Measurements from ENCODE around the gene SLC25A36. TPM values are rescaled to one million over a fixed set of nuclear protein-coding genes. Genes with fewer than 3 reads are reported as not detected.
"Not testable (repeated sequence)": the region's sequence is repeated elsewhere in the genome, so short reads cannot be mapped to it uniquely, and the experiment has no call there.

SLC25A36 gene
- total RNA-seq, 4 donors from 2014 or later: 42.1 to 73.8 (median 62.3) TPM

DNA sequence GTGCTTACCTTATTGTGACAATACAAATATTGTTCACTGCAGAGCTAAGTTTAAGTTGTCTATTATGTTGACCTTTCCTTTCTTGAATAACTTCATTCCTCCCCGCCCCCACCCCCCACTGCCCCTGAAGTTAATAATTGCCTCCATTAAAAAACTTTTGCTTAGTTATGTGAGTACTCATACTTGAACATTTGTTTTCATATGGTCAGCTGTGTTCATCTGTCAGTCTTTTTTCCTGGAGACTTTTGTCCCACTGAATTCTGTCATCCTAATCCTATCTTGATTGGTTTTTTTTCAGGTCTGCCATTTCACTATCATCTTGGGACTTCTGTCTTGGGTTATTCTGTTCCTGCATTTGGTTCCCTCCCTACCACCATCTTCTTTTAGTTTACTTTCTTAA is 8.5 kb downstream of the SLC25A36 start:
- TF ChIP-seq CTCF (IDR thresholded peaks at IDR 0.05): no peak
- TF ChIP-seq POLR2A (IDR thresholded peaks at IDR 0.05): no peak
- no peak for TF ChIP-seq POLR2AphosphoS5 (IDR thresholded peaks at IDR 0.05)
- no peak for TF ChIP-seq EP300 (IDR thresholded peaks at IDR 0.05)
- Histone ChIP-seq H3K27me3 (no peaks in the 10 kb centered on the region), H3K27ac (no peak overlapping the region), H3K4me3 (no peak overlapping the region), H3K36me3 (no peaks in the 10 kb centered on the region), H3K9me3 (no peaks in the 10 kb centered on the region), H3K4me1 (peaks cover 6 to 72% (median 6%) of the 10 kb centered on the region in 3 donors)
- WGBS, 2 donors (ENCODE audit: low coverage in 1 of 2): 82 to 100% methylated on average over 1 of the region's 1 CpG
- no peak for ATAC-seq

GRCh38 chr3:140950863-140951262 is 9.2 kb downstream of the SLC25A36 start:
- no peak for ATAC-seq
- Histone ChIP-seq H3K4me1 (peaks cover 4 to 70% (median 7%) of the 10 kb centered on the region in 3 donors), H3K27me3 (no peaks in the 10 kb centered on the region), H3K36me3 (no peaks in the 10 kb centered on the region), H3K9me3 (no peaks in the 10 kb centered on the region), H3K4me3 (no peak overlapping the region), H3K27ac (no peak overlapping the region)
- WGBS, 2 donors (ENCODE audit: low coverage in 1 of 2): 52 to 70% methylated on average over 2 of the region's 2 CpGs
- no peak for TF ChIP-seq CTCF (IDR thresholded peaks at IDR 0.05)
- TF ChIP-seq POLR2AphosphoS5 (IDR thresholded peaks at IDR 0.05): no peak
- TF ChIP-seq POLR2A (IDR thresholded peaks at IDR 0.05): no peak
- no peak for TF ChIP-seq EP300 (IDR thresholded peaks at IDR 0.05)

DNA sequence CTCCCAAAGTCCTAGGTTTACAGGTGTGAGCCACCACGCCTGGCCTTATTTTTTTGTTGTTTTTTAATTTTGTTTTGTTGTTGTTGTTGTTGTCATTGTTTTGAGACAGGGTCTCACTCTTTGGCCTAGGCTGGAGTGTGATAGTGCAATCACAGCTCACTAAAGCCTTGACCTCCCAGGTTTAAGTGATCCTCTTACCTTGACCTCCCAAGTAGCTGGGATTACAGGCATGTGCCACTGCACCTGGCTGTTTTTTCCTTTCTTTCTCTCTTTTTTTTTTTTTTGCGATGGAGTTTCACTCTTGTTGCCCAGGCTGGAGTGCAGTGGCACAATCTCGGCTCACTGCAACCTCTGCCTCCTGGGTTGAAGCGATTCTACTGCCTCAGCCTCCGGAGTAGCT is 10.1 kb downstream of the SLC25A36 start:
- not testable (repeated sequence) for H3K36me3 ChIP-seq, H3K27me3 ChIP-seq, H3K9me3 ChIP-seq, H3K4me3 ChIP-seq, ATAC-seq, H3K27ac ChIP-seq
- peaks cover 6 to 71% (median 9%) of the 10 kb centered on the region in 3 donors for H3K4me1 ChIP-seq
- 93% methylated on average over 5 of the region's 5 CpGs; no CpG with 5 or more reads in 1 of the 2 donors for WGBS, 2 donors (ENCODE audit: low coverage in 1 of 2)

DNA sequence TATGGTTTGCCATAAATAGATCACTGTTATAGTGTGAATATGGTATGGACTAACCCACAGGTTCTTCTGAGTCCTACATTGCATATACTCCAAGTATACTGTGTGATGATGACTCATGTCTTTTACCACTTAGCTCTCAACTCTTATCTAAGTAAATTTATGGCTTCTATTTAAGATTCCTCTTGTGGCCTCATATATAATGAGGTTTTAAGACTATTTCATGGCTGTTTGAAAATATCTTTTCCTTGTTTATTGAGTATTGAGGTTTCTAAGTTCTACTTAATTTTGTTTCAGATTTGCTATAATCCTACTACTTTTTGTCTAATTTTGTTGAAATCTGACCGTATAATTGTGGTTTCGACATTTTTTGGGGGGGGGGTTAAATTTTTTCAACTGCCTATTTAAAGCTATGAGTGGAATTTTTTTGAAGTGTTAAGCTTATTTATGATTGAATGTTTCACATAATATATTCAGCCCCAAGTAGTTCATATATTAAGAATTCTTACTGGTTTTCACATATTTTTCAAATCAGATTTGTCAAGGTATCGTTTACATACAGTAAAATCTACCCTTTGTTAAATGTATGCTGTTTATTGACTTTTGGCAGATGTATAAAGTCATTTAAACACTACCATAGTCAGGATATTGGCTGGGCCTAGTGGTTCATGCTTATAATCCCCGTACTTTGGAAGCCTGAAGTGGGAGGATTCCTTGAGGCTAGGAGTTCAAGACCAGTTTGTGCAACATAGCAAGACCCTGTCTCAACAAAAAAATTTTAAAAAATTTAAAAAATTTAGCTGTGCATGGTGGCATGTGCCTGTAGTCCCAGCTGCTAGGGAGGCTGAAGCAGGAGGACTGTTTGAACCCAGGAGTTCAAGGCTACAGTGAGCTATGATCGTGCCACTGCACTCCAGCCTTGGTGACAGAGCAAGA is 11.7 kb downstream of the SLC25A36 start:
- WGBS, 2 donors (ENCODE audit: low coverage in 1 of 2): 80 to 82% methylated on average over 5 of the region's 5 CpGs
- Histone ChIP-seq H3K27ac (no peak overlapping the region), H3K9me3 (no peaks in the 10 kb centered on the region), H3K36me3 (peaks cover 0 to 7% of the 10 kb centered on the region in 2 donors), H3K27me3 (no peaks in the 10 kb centered on the region), H3K4me3 (no peak overlapping the region), H3K4me1 (peaks cover 6 to 72% (median 9%) of the 10 kb centered on the region in 3 donors)
- TF ChIP-seq POLR2AphosphoS5 (IDR thresholded peaks at IDR 0.05) (no peak), EP300 (IDR thresholded peaks at IDR 0.05) (no peak), POLR2A (IDR thresholded peaks at IDR 0.05) (no peak)
- no peak for ATAC-seq

DNA sequence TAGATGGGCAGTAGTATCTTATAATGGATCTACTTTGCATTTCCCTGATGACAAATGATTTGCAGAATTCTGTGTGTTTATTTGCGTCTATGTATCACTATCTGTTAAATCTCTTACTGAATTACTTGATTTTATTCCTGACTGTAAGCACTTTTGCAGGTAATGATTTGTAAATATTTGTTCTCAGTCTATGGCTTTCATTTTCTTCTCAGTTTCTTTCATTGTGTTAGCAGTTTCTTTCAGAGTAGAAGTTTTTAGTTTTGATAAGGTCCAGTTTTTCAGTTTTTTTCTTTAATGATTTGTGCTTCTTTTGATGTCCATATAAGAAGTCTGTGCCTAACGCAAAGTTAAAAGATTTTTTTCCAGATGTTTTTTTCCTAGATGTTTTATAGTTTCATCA is 12.9 kb downstream of the SLC25A36 start:
- H3K27ac ChIP-seq: no peak overlapping the region
- WGBS, 2 donors (ENCODE audit: low coverage in 1 of 2): 79 to 80% methylated on average over 2 of the region's 2 CpGs
- TF ChIP-seq EP300 (IDR thresholded peaks at IDR 0.05) (no peak), CTCF (IDR thresholded peaks at IDR 0.05) (no peak)
- H3K9me3 ChIP-seq: no peaks in the 10 kb centered on the region
- H3K27me3 ChIP-seq: no peaks in the 10 kb centered on the region
- no peak overlapping the region for H3K4me3 ChIP-seq
- ATAC-seq: no peak
- peaks cover 0 to 15% of the 10 kb centered on the region in 2 donors for H3K36me3 ChIP-seq
- H3K4me1 ChIP-seq: peaks cover 3 to 64% (median 9%) of the 10 kb centered on the region in 3 donors

GRCh38 chr3:140955645-140956044 is 14.0 kb downstream of the SLC25A36 start:
- TF ChIP-seq EP300 (IDR thresholded peaks at IDR 0.05): no peak
- no peak for TF ChIP-seq POLR2A (IDR thresholded peaks at IDR 0.05)
- TF ChIP-seq CTCF (IDR thresholded peaks at IDR 0.05): no peak
- TF ChIP-seq POLR2AphosphoS5 (IDR thresholded peaks at IDR 0.05): no peak
- H3K27ac ChIP-seq: no peak overlapping the region
- no peak for ATAC-seq
- 65 to 73% methylated on average over 2 to 3 of the region's 3 CpGs for WGBS, 2 donors (ENCODE audit: low coverage in 1 of 2)
- H3K36me3 ChIP-seq: peaks cover 0 to 26% of the 10 kb centered on the region in 2 donors
- peaks cover 3 to 53% (median 5%) of the 10 kb centered on the region in 3 donors for H3K4me1 ChIP-seq
- no peaks in the 10 kb centered on the region for H3K9me3 ChIP-seq
- H3K4me3 ChIP-seq: no peak overlapping the region
- H3K27me3 ChIP-seq: no peaks in the 10 kb centered on the region
